Measurements from ENCODE around the gene C11orf98.

GRCh38 chr11:62708793-62709192 lies 43.8 kb upstream of the C11orf98 start:
- TF ChIP-seq CTCF (IDR thresholded peaks at IDR 0.05), result no peak
- TF ChIP-seq POLR2A (IDR thresholded peaks at IDR 0.05), result no peak
